GM12865 (cell line): ENCODE measurements around the gene EHBP1.

ENCODE experiments used
- DNase-seq: peaks from one replicate; pipeline ENCODE4 v3.0.0; 2010; ENCODE audit warnings: low read depth
- H3K4me3 ChIP-seq: 2 replicates; pipeline ENCODE4 v1.5.1; 2011; ENCODE audit warnings: mild to moderate bottlenecking, low read depth, low read length, control low read depth
- CTCF ChIP-seq: IDR thresholded peaks from 2 replicates; pipeline ENCODE4 v1.5.1; 2011; ENCODE audit warnings: low read length, control low read depth, low read depth, inconsistent platforms; ENCODE audit not compliant: insufficient read depth; ENCODE audit errors: missing control alignments

EHBP1 gene

GRCh38 chr2:62705007-62705829 lies at the start of gene EHBP1:
Gene EHBP1, plus strand, starts transcription at chr2:62705713. Its CDS starts 1,479 bp downstream, at chr2:62707192.
- DNase-seq, result peak; percentile 100
- TF ChIP-seq CTCF, result no peak
- peak within 1 kb of the TSS; percentile 71 for H3K4me3 ChIP-seq

- peak; percentile 37 for DNase-seq
- no peak overlapping the region for H3K4me3 ChIP-seq
- no peak for TF ChIP-seq CTCF
Observed at GRCh38 chr2:62657783-62658182, 47.7 kb upstream of the EHBP1 start.

- no peak for TF ChIP-seq CTCF
- H3K4me3 ChIP-seq, result no peak overlapping the region
- no peak for DNase-seq
Observed at GRCh38 chr2:62658891-62659290, 46.6 kb upstream of the EHBP1 start.

- DNase-seq, result peak; percentile 59
- no peak overlapping the region for H3K4me3 ChIP-seq
- no peak for TF ChIP-seq CTCF
Observed at GRCh38 chr2:62660087-62660486, 45.4 kb upstream of the EHBP1 start.

GRCh38 chr2:62660582-62661262 lies 44.8 kb upstream of the EHBP1 start:
- no peak for TF ChIP-seq CTCF
- no peak overlapping the region for H3K4me3 ChIP-seq
- DNase-seq, result no peak

- TF ChIP-seq CTCF, result no peak
- no peak overlapping the region for H3K4me3 ChIP-seq
- no peak for DNase-seq
Observed at GRCh38 chr2:62661263-62661635, 44.3 kb upstream of the EHBP1 start.

GRCh38 chr2:62662131-62662530 lies 43.4 kb upstream of the EHBP1 start:
- no peak for TF ChIP-seq CTCF
- DNase-seq, result no peak
- no peak overlapping the region for H3K4me3 ChIP-seq
